GM15510 (cell line): Measurements from ENCODE around the gene DECR2.

ENCODE experiments used
- POLR2A ChIP-seq: IDR thresholded peaks from 3 replicates; pipeline ENCODE4 v1.6.1; 2011; ENCODE audit warnings: borderline replicate concordance; ENCODE audit not compliant: insufficient read length; ENCODE audit errors: extremely low read depth

DECR2 gene

GRCh38 chr16:404971-405486 is 3.3 kb downstream of the DECR2 start:
- TF ChIP-seq POLR2A: no peak

DNA sequence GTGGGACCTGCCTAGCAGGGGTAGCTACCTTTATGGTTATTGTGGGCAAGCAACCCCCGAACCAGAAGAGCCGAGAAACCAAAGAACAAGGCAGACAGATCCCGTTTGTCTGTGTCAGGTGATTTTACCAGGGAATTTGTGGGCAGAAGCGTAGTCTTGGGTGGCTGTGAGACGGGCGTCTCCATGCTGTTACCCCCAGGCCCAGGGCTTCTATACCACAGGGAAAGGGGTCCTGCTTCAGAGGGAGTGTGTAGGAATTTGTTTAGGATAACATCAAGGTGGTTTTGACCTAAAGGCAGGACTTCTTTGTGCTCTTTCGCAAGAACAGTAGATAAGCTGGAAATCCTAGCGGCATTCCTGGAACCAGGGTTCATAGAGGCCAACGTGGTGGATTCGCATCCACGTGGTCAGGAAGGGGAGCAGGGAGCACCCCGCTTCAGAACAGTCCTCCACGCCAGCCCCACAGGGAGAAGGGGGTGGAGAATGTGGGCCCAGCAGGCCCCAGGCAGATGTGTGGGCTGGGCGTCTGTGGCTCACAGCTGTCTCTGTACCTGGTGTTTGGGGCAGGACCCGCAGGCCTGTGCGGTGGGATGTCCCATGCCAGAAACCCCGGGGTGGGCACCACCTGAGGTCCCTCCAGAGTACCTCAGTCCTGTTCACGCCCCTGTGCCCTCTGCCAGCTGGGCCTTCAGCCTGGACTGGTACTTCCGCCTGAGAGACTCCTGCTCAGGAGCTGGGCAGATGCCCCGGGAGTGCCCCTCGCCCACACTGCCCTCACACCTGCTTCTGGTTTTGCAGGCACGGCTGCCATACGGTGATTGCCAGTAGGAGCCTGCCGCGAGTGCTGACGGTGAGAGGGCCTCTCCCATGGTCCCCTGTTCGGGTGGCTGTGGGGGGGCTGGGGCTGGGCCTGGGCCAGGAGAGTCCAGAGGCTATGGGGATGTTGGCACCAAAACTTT is 4.1 kb downstream of the DECR2 start:
- no peak for TF ChIP-seq POLR2A

- no peak for TF ChIP-seq POLR2A
Observed at GRCh38 chr16:407253-407652, 5.6 kb downstream of the DECR2 start.

DNA sequence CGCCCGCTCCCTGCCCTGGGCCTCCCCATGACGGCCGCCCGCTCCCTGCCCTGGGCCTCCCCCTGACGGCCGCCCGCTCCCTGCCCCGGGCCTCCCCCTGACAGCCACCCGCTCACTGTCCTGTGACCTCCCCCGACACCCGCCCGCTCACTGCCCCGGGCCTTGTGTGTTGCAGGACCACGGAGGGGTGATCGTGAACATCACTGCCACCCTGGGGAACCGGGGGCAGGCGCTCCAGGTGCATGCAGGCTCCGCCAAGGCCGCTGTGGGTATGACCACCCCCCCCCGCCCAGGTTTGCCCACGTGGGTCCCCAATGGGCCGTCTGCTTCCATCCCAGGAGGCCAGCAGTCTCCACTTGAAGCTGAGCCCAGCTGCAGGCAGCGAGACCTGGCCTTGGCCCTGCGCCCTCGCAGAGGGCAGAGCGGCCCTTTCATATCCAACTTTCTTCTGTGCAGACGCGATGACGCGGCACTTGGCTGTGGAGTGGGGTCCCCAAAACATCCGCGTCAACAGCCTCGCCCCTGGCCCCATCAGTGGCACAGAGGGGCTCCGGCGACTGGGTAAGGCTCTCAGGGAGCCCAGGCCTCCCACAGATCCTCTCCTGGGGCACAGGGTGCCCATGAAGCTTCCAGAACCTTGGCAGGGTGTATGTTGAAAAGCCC is 9.0 kb downstream of the DECR2 start:
- TF ChIP-seq POLR2A: no peak

DNA sequence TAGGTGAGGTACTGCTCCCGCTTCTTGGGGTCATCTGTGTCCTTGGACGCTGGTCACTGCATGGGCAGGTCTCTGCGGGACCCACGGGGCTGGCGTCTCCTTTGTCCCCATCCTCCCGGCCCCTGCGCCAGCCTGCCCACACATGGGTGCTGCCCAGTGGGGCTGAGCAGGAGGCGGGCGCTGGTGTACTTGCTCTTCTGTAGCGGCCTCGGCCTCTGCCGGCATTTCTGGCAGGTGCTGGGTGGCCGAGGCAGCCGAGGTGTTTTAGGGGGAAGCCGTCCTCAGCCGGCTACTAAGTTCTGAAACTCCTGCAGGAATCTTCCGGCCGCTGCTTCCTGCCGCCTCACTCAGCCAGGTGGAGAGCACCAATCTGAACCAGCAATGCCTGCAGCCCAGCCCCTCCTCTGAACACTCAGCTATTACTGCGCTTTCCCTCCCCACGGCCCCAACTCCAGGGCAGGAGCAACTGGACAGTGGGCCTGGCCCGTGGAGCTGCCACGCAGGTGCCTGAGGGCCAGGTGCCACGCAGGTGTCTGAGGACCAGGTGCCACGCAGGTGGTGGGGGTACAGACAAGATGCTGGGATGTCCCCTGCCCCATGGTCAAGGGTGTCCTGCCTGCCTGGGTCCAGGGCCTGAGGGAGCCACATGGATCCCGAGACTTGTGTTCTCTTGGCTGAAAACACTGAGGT is 10.0 kb downstream of the DECR2 start:
- no peak for TF ChIP-seq POLR2A

- no peak for TF ChIP-seq POLR2A
Observed at GRCh38 chr16:414395-415169, 12.9 kb downstream of the DECR2 start.

DNA sequence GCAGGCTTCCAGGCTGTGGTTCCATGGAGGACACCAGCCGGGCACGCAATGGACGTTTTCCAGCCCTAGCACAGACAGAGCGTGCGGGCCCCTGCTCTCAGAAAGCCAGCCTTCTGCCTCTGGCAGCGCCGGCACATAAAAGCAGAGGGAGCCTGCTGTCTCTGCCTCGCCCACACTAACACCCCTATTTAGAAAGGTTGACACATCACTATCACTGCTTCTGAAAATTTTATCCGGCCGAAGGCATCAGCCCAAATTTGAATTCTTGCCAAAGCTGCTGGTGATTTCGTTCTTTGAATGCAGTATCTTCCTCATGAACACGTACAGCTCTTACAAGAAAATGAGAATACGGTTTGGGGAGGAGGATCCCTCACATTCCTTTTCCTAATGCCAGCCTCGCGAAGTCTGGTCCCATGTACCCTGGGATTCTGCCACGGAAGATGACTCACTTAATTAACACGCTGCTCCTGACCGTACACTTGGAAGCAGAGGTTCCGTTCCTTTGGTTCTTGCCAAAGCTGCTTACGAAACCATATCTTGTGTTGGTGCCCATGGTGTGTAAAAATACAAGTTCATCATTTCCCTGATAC is 22.4 kb downstream of the DECR2 start:
- no peak for TF ChIP-seq POLR2A

- no peak for TF ChIP-seq POLR2A
Observed at GRCh38 chr16:424623-425081, 23.0 kb downstream of the DECR2 start.

GRCh38 chr16:425082-425718 is 23.5 kb downstream of the DECR2 start, which contains the start of gene RAB11FIP3:
Gene RAB11FIP3, plus strand, starts transcription at chr16:425649. Its CDS starts 358 bp downstream, at chr16:426007.
- peak; percentile 91 for TF ChIP-seq POLR2A

GRCh38 chr16:425740-426114 is 24.0 kb downstream of the DECR2 start:
- TF ChIP-seq POLR2A: no peak

GRCh38 chr16:426115-426905 is 24.6 kb downstream of the DECR2 start:
- no peak for TF ChIP-seq POLR2A

GRCh38 chr16:426906-427249 is 25.2 kb downstream of the DECR2 start:
- TF ChIP-seq POLR2A: no peak

GRCh38 chr16:427250-427649 is 25.6 kb downstream of the DECR2 start:
- no peak for TF ChIP-seq POLR2A
